A549 (cell line): ENCODE results near the gene OVCH2.

Source experiments
- RAD21 ChIP-seq, 2 experiments: fragments of >200 bp in 1 of 2; sonication (Bioruptor Twin) in 1 of 2; formaldehyde crosslinking in 1 of 2; IDR thresholded peaks in 1 of 2; conservative IDR thresholded peaks in 1 of 2; 2 replicates in 1 of 2; 3 replicates in 1 of 2; pipeline ENCODE4 v1.6.1; 2012 to 2018; ENCODE audit warnings: inconsistent platforms in 1 of 2
- ZFP36 ChIP-seq: fragments of 450-650 bp; IDR thresholded peaks from 2 replicates; pipeline ENCODE4 v1.6.1; 2014; ENCODE audit warnings: borderline replicate concordance; ENCODE audit not compliant: partially characterized antibody
- TF ChIP-seq, protein P1 (sequence below): fragments of >200 bp; sonication (Bioruptor Twin); formaldehyde crosslinking; IDR thresholded peaks from 3 replicates; pipeline ENCODE4 v1.5.1; 2016

DNA sequence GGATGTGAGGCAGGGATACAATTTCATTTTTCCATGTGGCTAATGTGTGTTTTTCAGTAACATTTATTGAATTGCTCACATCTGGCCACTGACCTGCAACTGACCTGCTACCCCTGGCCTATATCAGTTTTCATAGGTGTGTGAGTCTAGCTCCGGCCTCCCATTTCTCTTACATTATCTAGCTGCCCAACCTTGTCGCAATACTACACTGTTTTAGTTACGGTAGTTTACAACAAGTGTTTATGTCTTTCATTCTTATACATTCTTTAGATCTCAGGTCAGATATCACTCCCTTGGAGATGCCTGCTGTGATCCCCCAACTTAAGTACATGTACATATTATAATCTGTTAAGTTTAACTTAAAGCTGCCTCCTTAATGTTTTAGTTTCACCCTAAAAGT is 30.6 kb downstream of the OVCH2 start:
- TF ChIP-seq ZFP36: no peak
- TF ChIP-seq, protein P1, sequence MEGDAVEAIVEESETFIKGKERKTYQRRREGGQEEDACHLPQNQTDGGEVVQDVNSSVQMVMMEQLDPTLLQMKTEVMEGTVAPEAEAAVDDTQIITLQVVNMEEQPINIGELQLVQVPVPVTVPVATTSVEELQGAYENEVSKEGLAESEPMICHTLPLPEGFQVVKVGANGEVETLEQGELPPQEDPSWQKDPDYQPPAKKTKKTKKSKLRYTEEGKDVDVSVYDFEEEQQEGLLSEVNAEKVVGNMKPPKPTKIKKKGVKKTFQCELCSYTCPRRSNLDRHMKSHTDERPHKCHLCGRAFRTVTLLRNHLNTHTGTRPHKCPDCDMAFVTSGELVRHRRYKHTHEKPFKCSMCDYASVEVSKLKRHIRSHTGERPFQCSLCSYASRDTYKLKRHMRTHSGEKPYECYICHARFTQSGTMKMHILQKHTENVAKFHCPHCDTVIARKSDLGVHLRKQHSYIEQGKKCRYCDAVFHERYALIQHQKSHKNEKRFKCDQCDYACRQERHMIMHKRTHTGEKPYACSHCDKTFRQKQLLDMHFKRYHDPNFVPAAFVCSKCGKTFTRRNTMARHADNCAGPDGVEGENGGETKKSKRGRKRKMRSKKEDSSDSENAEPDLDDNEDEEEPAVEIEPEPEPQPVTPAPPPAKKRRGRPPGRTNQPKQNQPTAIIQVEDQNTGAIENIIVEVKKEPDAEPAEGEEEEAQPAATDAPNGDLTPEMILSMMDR: no peak
- TF ChIP-seq RAD21 (conservative IDR thresholded peaks at IDR 0.05 in 1 of 2, IDR thresholded peaks at IDR 0.05 in 1 of 2): no peak
